ENCODE data around the gene RAPGEF4. TPM values are rescaled to one million over a fixed set of nuclear protein-coding genes. Genes with fewer than 3 reads are reported as not detected.

The RAPGEF4 gene
- polyA plus RNA-seq, 1 donor = 9.4 TPM

DNA sequence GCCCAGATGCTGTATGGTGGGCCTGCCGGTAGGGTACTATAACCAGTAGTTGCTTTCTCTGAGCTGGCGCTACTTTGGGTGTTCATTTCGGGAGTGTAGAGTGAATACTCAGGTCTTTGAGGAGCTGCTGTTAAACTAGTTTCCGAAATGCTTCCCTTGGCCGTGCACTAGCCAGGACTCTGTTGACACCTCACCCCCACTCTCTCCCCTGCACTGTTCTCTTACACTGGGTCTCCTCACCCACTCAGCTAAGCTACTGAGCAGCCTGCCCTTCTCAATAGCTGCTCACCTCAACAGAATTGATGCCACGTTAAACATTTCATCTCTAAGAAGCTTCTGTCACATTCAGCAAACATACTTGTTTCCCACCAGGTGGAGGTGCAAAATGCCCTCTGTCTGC is 86.9 kb downstream of the RAPGEF4 start:
- Histone ChIP-seq H3K27me3 (ENCODE audit: control insufficient read depth, insufficient read depth, low read length) (no peaks in the 10 kb centered on the region), H3K4me1 (ENCODE audit: control insufficient read depth, insufficient read depth, low read length) (peaks cover 5% of the 10 kb centered on the region), H3K4me3 (ENCODE audit: low read length) (no peak overlapping the region), H3K36me3 (ENCODE audit: control insufficient read depth, insufficient read depth, low read length) (no peaks in the 10 kb centered on the region), H3K9me3 (ENCODE audit: control insufficient read depth, low read depth, low read length) (no peaks in the 10 kb centered on the region), H3K27ac (ENCODE audit: low read length) (no peak overlapping the region)
- WGBS (ENCODE audit: insufficient coverage, low lambda C conversion rate) = no CpG with 5 or more reads among the region's 6 CpGs
- DNase-seq = no peak

GRCh38 chr2:172823261-172823850 is 87.7 kb downstream of the RAPGEF4 start:
- no CpG with 5 or more reads among the region's 7 CpGs for WGBS (ENCODE audit: insufficient coverage, low lambda C conversion rate)
- H3K36me3 ChIP-seq (ENCODE audit: control insufficient read depth, insufficient read depth, low read length) = no peaks in the 10 kb centered on the region
- no peak overlapping the region for H3K4me3 ChIP-seq (ENCODE audit: low read length)
- no peak overlapping the region for H3K27ac ChIP-seq (ENCODE audit: low read length)
- H3K9me3 ChIP-seq (ENCODE audit: control insufficient read depth, low read depth, low read length) = no peaks in the 10 kb centered on the region
- no peaks in the 10 kb centered on the region for H3K27me3 ChIP-seq (ENCODE audit: control insufficient read depth, insufficient read depth, low read length)
- H3K4me1 ChIP-seq (ENCODE audit: control insufficient read depth, insufficient read depth, low read length) = peaks cover 5% of the 10 kb centered on the region
- peak; percentile 43 to 59 for DNase-seq

GRCh38 chr2:172826522-172826921 is 90.9 kb downstream of the RAPGEF4 start:
- H3K36me3 ChIP-seq (ENCODE audit: control insufficient read depth, insufficient read depth, low read length) = no peaks in the 10 kb centered on the region
- H3K4me1 ChIP-seq (ENCODE audit: control insufficient read depth, insufficient read depth, low read length) = peaks cover 5% of the 10 kb centered on the region
- H3K27me3 ChIP-seq (ENCODE audit: control insufficient read depth, insufficient read depth, low read length) = no peaks in the 10 kb centered on the region
- no peak overlapping the region for H3K27ac ChIP-seq (ENCODE audit: low read length)
- no CpG with 5 or more reads among the region's 3 CpGs for WGBS (ENCODE audit: insufficient coverage, low lambda C conversion rate)
- no peaks in the 10 kb centered on the region for H3K9me3 ChIP-seq (ENCODE audit: control insufficient read depth, low read depth, low read length)
- no peak for DNase-seq
- H3K4me3 ChIP-seq (ENCODE audit: low read length) = no peak overlapping the region

DNA sequence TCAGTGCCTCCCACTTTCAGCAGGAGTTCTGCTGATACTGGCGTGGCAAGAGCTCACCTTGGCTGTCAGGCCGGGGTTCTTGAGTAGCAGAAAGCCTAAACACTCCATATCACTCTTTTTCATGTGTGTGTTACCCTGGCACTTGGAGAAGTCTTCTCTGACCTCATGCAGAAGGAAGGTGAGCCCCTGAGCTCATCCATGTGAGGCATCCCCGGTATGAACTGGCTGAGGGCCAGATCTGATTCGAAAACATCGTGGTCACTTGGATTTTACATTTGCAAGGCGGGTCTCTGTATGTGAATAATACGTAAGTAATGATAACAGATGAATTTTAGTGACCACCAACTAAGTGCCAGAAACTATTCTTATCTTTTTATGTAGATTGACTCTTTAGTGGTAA is 93.6 kb downstream of the RAPGEF4 start:
- no peaks in the 10 kb centered on the region for H3K27me3 ChIP-seq (ENCODE audit: control insufficient read depth, insufficient read depth, low read length)
- H3K4me1 ChIP-seq (ENCODE audit: control insufficient read depth, insufficient read depth, low read length) = no peaks in the 10 kb centered on the region
- DNase-seq = no peak
- no peaks in the 10 kb centered on the region for H3K36me3 ChIP-seq (ENCODE audit: control insufficient read depth, insufficient read depth, low read length)
- no CpG with 5 or more reads among the region's 7 CpGs for WGBS (ENCODE audit: insufficient coverage, low lambda C conversion rate)
- no peak overlapping the region for H3K4me3 ChIP-seq (ENCODE audit: low read length)
- no peaks in the 10 kb centered on the region for H3K9me3 ChIP-seq (ENCODE audit: control insufficient read depth, low read depth, low read length)
- no peak overlapping the region for H3K27ac ChIP-seq (ENCODE audit: low read length)

DNA sequence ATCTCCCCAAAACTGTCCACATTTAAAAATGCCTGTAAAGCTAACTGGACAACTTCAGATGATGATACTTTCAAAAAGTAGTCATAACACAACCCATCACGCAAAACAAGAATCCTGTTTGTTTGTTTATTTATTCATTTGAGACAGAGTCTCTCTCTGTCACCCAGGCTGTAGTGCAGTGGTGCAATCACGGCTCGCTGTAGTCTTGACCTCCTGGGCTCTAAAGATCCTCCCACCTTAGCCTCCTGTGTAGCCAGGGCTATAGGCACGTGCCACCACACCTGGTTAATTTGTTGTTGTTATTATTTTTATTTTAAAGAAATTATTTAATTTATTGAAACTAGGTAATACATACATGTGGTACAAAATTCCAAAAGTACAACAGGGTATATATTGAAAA is 94.8 kb downstream of the RAPGEF4 start:
- no peak overlapping the region for H3K27ac ChIP-seq (ENCODE audit: low read length)
- H3K36me3 ChIP-seq (ENCODE audit: control insufficient read depth, insufficient read depth, low read length) = no peaks in the 10 kb centered on the region
- H3K9me3 ChIP-seq (ENCODE audit: control insufficient read depth, low read depth, low read length) = no peaks in the 10 kb centered on the region
- 100% methylated on average over 1 of the region's 4 CpGs for whole genome bisulfite sequencing (ENCODE audit: insufficient coverage, low lambda C conversion rate)
- H3K27me3 ChIP-seq (ENCODE audit: control insufficient read depth, insufficient read depth, low read length) = no peaks in the 10 kb centered on the region
- DNase-seq = no peak
- H3K4me1 ChIP-seq (ENCODE audit: control insufficient read depth, insufficient read depth, low read length) = no peaks in the 10 kb centered on the region
- H3K4me3 ChIP-seq (ENCODE audit: low read length) = no peak overlapping the region

DNA sequence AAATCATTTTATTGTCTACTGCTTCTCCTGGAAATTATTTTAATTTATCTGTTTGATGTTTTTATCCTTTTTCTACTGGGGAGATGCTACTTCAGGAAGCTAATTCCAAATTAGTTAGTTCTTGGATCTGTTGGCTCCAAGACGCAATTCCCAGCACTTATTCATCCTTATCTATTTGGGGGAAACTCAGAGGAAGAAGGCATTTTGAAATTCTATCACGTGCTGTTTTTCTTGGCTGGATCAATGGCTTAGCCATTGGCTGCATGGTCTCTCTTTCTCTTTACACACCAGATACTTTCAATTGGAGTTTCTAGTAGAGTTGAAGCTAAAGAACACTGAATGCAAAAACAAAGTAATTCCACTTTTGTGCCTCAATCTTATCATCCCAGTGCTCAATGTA is 98.3 kb downstream of the RAPGEF4 start:
- Histone ChIP-seq H3K4me1 (ENCODE audit: control insufficient read depth, insufficient read depth, low read length) (no peaks in the 10 kb centered on the region), H3K27ac (ENCODE audit: low read length) (no peak overlapping the region), H3K9me3 (ENCODE audit: control insufficient read depth, low read depth, low read length) (no peaks in the 10 kb centered on the region), H3K36me3 (ENCODE audit: control insufficient read depth, insufficient read depth, low read length) (no peaks in the 10 kb centered on the region), H3K27me3 (ENCODE audit: control insufficient read depth, insufficient read depth, low read length) (no peaks in the 10 kb centered on the region), H3K4me3 (ENCODE audit: low read length) (no peak overlapping the region)
- WGBS (ENCODE audit: insufficient coverage, low lambda C conversion rate) = no CpG with 5 or more reads among the region's 2 CpGs
- no peak for DNase-seq

- H3K4me1 ChIP-seq (ENCODE audit: control insufficient read depth, insufficient read depth, low read length) = no peaks in the 10 kb centered on the region
- no peaks in the 10 kb centered on the region for H3K9me3 ChIP-seq (ENCODE audit: control insufficient read depth, low read depth, low read length)
- H3K27me3 ChIP-seq (ENCODE audit: control insufficient read depth, insufficient read depth, low read length) = no peaks in the 10 kb centered on the region
- no peak overlapping the region for H3K27ac ChIP-seq (ENCODE audit: low read length)
- H3K4me3 ChIP-seq (ENCODE audit: low read length) = no peak overlapping the region
- no peaks in the 10 kb centered on the region for H3K36me3 ChIP-seq (ENCODE audit: control insufficient read depth, insufficient read depth, low read length)
- DNase-seq = no peak
- WGBS (ENCODE audit: insufficient coverage, low lambda C conversion rate) = 82% methylated on average over 2 of the region's 6 CpGs
These were observed 99.2 kb downstream of the RAPGEF4 start for GRCh38 chr2:172834881-172835280.

DNA sequence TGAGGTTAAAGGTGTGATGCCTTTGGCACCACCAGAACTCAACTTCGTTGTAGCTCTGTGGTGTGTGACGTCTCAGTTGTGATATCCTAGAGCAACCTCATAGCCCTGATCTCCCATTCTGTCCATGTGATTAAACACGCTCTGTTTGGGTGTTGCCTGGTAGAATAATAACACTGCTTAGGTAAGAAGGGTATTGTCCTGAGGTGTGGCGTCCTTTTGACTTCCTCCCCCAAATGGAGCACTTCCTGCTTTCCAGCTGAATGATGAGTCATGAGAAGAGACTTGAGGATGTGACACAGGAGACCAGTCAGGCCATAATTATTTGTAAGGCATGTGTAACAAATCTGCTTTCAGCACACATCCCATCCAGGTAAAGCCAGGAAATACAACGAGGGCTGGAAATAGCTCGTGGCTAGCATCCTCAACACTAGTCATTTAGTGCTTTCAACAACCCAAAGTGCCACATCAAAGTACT is 100.7 kb downstream of the RAPGEF4 start:
- H3K36me3 ChIP-seq (ENCODE audit: control insufficient read depth, insufficient read depth, low read length) = no peaks in the 10 kb centered on the region
- DNase-seq = peak in 1 of 2 donors; percentile 30
- H3K9me3 ChIP-seq (ENCODE audit: control insufficient read depth, low read depth, low read length) = no peaks in the 10 kb centered on the region
- no peaks in the 10 kb centered on the region for H3K27me3 ChIP-seq (ENCODE audit: control insufficient read depth, insufficient read depth, low read length)
- no peak overlapping the region for H3K27ac ChIP-seq (ENCODE audit: low read length)
- H3K4me1 ChIP-seq (ENCODE audit: control insufficient read depth, insufficient read depth, low read length) = no peaks in the 10 kb centered on the region
- H3K4me3 ChIP-seq (ENCODE audit: low read length) = no peak overlapping the region
- no CpG with 5 or more reads among the region's 6 CpGs for WGBS (ENCODE audit: insufficient coverage, low lambda C conversion rate)

DNA sequence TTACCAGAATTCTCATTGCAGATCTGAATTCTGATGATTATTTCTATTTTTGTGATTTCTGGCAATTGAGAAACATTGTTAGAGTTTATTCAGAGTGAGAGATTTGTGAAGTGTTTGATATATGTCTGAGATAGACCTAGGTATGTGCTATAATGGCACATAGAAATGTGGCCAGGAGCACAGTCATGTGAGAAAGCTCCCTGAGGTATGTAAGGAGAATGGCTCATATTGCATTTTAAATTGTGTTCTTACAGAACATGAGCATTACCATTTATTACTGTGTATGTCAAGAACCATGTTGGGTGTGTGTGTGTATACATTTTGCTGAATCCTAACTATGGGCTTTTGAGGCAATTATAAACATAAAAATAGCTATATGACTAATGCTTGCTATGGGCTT is 101.2 kb downstream of the RAPGEF4 start:
- H3K27ac ChIP-seq (ENCODE audit: low read length) = no peak overlapping the region
- H3K4me1 ChIP-seq (ENCODE audit: control insufficient read depth, insufficient read depth, low read length) = no peaks in the 10 kb centered on the region
- DNase-seq = no peak

DNA sequence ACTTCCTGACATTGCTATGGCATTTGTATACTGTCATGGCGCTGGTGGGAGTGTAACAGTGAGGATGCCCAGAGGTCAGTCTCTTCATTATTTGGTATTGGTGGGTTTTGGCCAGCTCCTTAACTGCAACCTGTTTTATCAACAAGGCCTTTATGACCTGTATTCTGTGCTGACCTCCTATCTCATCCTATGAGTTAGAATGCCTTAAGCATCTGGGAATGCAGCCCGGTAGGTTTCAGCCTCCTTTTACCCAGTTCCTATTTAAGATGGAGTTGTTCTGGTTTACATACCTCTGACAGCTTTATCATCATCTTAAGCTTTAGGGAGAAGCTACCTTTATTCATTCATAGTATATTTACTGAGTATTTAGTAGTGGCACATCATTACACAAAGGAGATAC is 103.8 kb downstream of the RAPGEF4 start:
- Histone ChIP-seq H3K36me3 (ENCODE audit: control insufficient read depth, insufficient read depth, low read length) (no peaks in the 10 kb centered on the region), H3K27me3 (ENCODE audit: control insufficient read depth, insufficient read depth, low read length) (no peaks in the 10 kb centered on the region), H3K4me3 (ENCODE audit: low read length) (no peak overlapping the region), H3K4me1 (ENCODE audit: control insufficient read depth, insufficient read depth, low read length) (no peaks in the 10 kb centered on the region), H3K9me3 (ENCODE audit: control insufficient read depth, low read depth, low read length) (no peaks in the 10 kb centered on the region), H3K27ac (ENCODE audit: low read length) (no peak overlapping the region)
- no peak for DNase-seq
- no CpG with 5 or more reads among the region's 2 CpGs for WGBS (ENCODE audit: insufficient coverage, low lambda C conversion rate)

More for the DNA sequence above, 101.2 kb downstream of the RAPGEF4 start:
- no peak overlapping the region for H3K4me3 ChIP-seq (ENCODE audit: low read length)
- H3K36me3 ChIP-seq (ENCODE audit: control insufficient read depth, insufficient read depth, low read length) = no peaks in the 10 kb centered on the region
- H3K9me3 ChIP-seq (ENCODE audit: control insufficient read depth, low read depth, low read length) = no peaks in the 10 kb centered on the region
- no peaks in the 10 kb centered on the region for H3K27me3 ChIP-seq (ENCODE audit: control insufficient read depth, insufficient read depth, low read length)

DNA sequence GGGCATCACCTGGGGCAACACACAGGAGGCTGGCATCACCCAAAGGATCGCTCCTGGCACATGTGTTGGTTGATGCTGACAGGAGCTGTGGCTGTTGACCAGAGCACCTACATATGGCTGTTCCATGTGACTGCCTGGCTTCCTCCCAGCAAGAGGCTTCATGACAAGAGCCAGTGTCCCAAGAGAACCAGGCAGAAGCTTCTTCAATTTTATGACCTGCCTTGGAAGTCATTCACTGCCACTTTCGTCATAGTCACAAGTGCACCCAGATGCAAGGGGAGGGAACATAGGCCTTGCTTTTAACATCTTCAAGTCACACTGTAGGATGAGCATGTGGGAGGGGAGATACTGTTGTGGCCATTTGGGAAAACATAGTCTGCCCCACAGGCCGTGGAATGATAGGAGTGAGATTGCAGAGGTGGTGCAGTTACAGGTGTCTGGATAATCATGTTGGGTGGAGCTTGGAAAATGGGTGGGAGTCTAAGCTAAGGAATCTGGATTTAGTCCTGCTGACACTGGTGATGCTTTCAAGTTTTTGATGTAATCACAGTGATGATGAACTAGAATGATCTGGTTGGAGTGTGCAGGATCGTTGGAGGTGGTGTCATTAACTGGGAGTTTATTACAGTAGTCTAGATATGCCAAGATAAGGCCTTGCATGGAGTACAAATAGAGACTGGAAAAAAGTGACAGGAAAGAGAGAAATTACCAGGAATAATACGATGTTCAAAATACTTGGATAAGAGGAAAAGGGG is 107.0 kb downstream of the RAPGEF4 start:
- H3K36me3 ChIP-seq (ENCODE audit: control insufficient read depth, insufficient read depth, low read length) = no peaks in the 10 kb centered on the region
- DNase-seq = no peak
- no peaks in the 10 kb centered on the region for H3K9me3 ChIP-seq (ENCODE audit: control insufficient read depth, low read depth, low read length)
- no peak overlapping the region for H3K27ac ChIP-seq (ENCODE audit: low read length)
- WGBS (ENCODE audit: insufficient coverage, low lambda C conversion rate) = 23% methylated on average over 2 of the region's 5 CpGs
- no peak overlapping the region for H3K4me3 ChIP-seq (ENCODE audit: low read length)
- H3K4me1 ChIP-seq (ENCODE audit: control insufficient read depth, insufficient read depth, low read length) = no peaks in the 10 kb centered on the region
- no peaks in the 10 kb centered on the region for H3K27me3 ChIP-seq (ENCODE audit: control insufficient read depth, insufficient read depth, low read length)
